H9 (cell line): Measurements from ENCODE around the gene PHACTR1. TPM values are rescaled to one million over a fixed set of nuclear protein-coding genes. Genes with fewer than 3 reads are reported as not detected.
A peak's percentile ranks its signal among the peaks of the same experiment; 100 is the strongest.

Experiments used
- DNase-seq: peaks from one replicate; pipeline ENCODE4 v3.0.0-alpha.2; 2017
- H2AFZ ChIP-seq: one replicate; pipeline ENCODE4 v1.6.1; 2013; ENCODE audit warnings: mild to moderate bottlenecking, low read length, control low read depth, moderate library complexity
- H2AK5ac ChIP-seq: 2 replicates; pipeline ENCODE4 v1.6.1; 2013; ENCODE audit warnings: low read length, control low read depth, mixed read lengths; ENCODE audit not compliant: insufficient read length
- H2BK120ac ChIP-seq: one replicate; pipeline ENCODE4 v1.6.1; 2013; ENCODE audit warnings: low read depth, mild to moderate bottlenecking, low read length, control low read depth, inconsistent platforms; ENCODE audit not compliant: poor library complexity, severe bottlenecking
- H2BK12ac ChIP-seq: 2 replicates; pipeline ENCODE4 v1.6.1; 2013; ENCODE audit warnings: low read length, control low read depth, mixed read lengths, low read depth; ENCODE audit not compliant: insufficient read length
- H2BK15ac ChIP-seq: 2 replicates; pipeline ENCODE4 v1.6.1; 2013; ENCODE audit warnings: low read depth, low read length, control low read depth
- H2BK20ac ChIP-seq: one replicate; pipeline ENCODE4 v1.6.1; 2013; ENCODE audit warnings: low read depth, mild to moderate bottlenecking, low read length, control low read depth, inconsistent platforms; ENCODE audit not compliant: poor library complexity, severe bottlenecking
- H2BK5ac ChIP-seq: 2 replicates; pipeline ENCODE4 v1.6.1; 2013; ENCODE audit warnings: low read length, control low read depth, mixed read lengths; ENCODE audit not compliant: insufficient read length
- H3K14ac ChIP-seq: 2 replicates; pipeline ENCODE4 v1.6.1; 2013; ENCODE audit warnings: low read length, control low read depth; ENCODE audit not compliant: insufficient read depth
- H3K18ac ChIP-seq: 2 replicates; pipeline ENCODE4 v1.6.1; 2013; ENCODE audit warnings: low read depth, mild to moderate bottlenecking, mixed read lengths, low read length, control low read depth; ENCODE audit not compliant: insufficient read length
- H3K23ac ChIP-seq: 2 replicates; pipeline ENCODE4 v1.6.1; 2013; ENCODE audit warnings: low read length, control low read depth, mixed read lengths, low read depth; ENCODE audit not compliant: insufficient read length
- H3K23me2 ChIP-seq: 2 replicates; pipeline ENCODE4 v1.6.1; 2013; ENCODE audit warnings: low read depth, mild to moderate bottlenecking, mixed read lengths, low read length, control low read depth; ENCODE audit not compliant: insufficient read length, poor library complexity, severe bottlenecking
- H3K27ac ChIP-seq: 2 replicates; pipeline ENCODE4 v1.5.1; 2013; ENCODE audit warnings: low read length, control low read depth, mixed read lengths, low read depth; ENCODE audit not compliant: insufficient read length
- H3K27me3 ChIP-seq: 2 replicates; pipeline ENCODE4 v1.6.1; 2013; ENCODE audit warnings: low read length, control low read depth, inconsistent platforms; ENCODE audit not compliant: insufficient read depth
- H3K4ac ChIP-seq: 2 replicates; pipeline ENCODE4 v1.6.1; 2013; ENCODE audit warnings: low read depth, mild to moderate bottlenecking, control low read depth, inconsistent platforms, low read length, moderate library complexity
- H3K4me1 ChIP-seq: 2 replicates; pipeline ENCODE4 v1.6.1; 2013; ENCODE audit warnings: low read length, control low read depth, inconsistent platforms; ENCODE audit not compliant: insufficient read depth
- H3K4me2 ChIP-seq: 2 replicates; pipeline ENCODE4 v1.6.1; 2013; ENCODE audit warnings: low read length, control low read depth, mixed read lengths; ENCODE audit not compliant: insufficient read length, insufficient read depth
- H3K56ac ChIP-seq: 2 replicates; pipeline ENCODE4 v1.6.1; 2013; ENCODE audit warnings: low read depth, mild to moderate bottlenecking, mixed read lengths, low read length, control low read depth; ENCODE audit not compliant: insufficient read length
- H3K79me1 ChIP-seq: 2 replicates; pipeline ENCODE4 v1.6.1; 2013; ENCODE audit warnings: low read depth, mild to moderate bottlenecking, moderate library complexity, low read length, control low read depth, inconsistent platforms; ENCODE audit not compliant: insufficient read depth, poor library complexity, severe bottlenecking
- H3K79me2 ChIP-seq: 2 replicates; pipeline ENCODE4 v1.6.1; 2013; ENCODE audit warnings: low read length, control low read depth, inconsistent platforms; ENCODE audit not compliant: insufficient read depth
- H3K9ac ChIP-seq: 2 replicates; pipeline ENCODE4 v1.6.1; 2013; ENCODE audit warnings: low read length, control low read depth, mixed read lengths; ENCODE audit not compliant: insufficient read length; ENCODE audit errors: extremely low read depth
- H3K9me3 ChIP-seq: one replicate; pipeline ENCODE4 v1.6.1; 2013; ENCODE audit warnings: low read depth, low read length, inconsistent platforms; ENCODE audit not compliant: control insufficient read depth
- H3T11ph ChIP-seq: one replicate; pipeline ENCODE4 v1.6.1; 2013; ENCODE audit warnings: mild to moderate bottlenecking, low read length, control low read depth, inconsistent platforms
- H4K20me1 ChIP-seq: one replicate; pipeline ENCODE4 v1.6.1; 2013; ENCODE audit not compliant: control insufficient read depth, insufficient read length, insufficient read depth
- H4K5ac ChIP-seq: 2 replicates; pipeline ENCODE4 v1.6.1; 2013; ENCODE audit warnings: low read depth, mild to moderate bottlenecking, mixed read lengths, low read length, control low read depth; ENCODE audit not compliant: insufficient read length
- H4K8ac ChIP-seq: replicated peaks from 2 replicates; pipeline ENCODE4 v1.6.1; 2013; ENCODE audit warnings: low read length, control low read depth, mixed read lengths, low read depth; ENCODE audit not compliant: insufficient read length
- H4K91ac ChIP-seq: 2 replicates; pipeline ENCODE4 v1.6.1; 2013; ENCODE audit warnings: low read depth, mild to moderate bottlenecking, moderate library complexity, mixed read lengths, low read length, control low read depth; ENCODE audit not compliant: insufficient read length
- H3K27ac Mint-ChIP-seq, 3 experiments: 2 replicates in 2 of 3; 3 replicates in 1 of 3; pipeline ENCODE4 v1.8.0; 2020 to 2021; ENCODE audit warnings: mixed read lengths in 3 of 3, mild to moderate bottlenecking in 1 of 3, moderate library complexity in 1 of 3
- H3K27me3 Mint-ChIP-seq: 2 replicates; pipeline ENCODE4 v1.8.0; 2021; ENCODE audit warnings: low read depth, mild to moderate bottlenecking, moderate library complexity, mixed read lengths
- H3K36me3 Mint-ChIP-seq, 3 experiments: 2 replicates in 2 of 3; 3 replicates in 1 of 3; pipeline ENCODE4 v1.8.0; 2020 to 2021; ENCODE audit warnings: low read depth in 3 of 3, mixed read lengths in 3 of 3; ENCODE audit not compliant: insufficient read depth in 1 of 3
- H3K4me1 Mint-ChIP-seq, 2 experiments: 2 replicates each; pipeline ENCODE4 v1.8.0; 2020; ENCODE audit warnings: mixed read lengths in 2 of 2
- H3K4me3 Mint-ChIP-seq, 2 experiments: 2 replicates in 1 of 2; 3 replicates in 1 of 2; pipeline ENCODE4 v1.8.0; 2020 to 2021; ENCODE audit warnings: mild to moderate bottlenecking in 2 of 2, mixed read lengths in 2 of 2, moderate library complexity in 1 of 2
- H3K9me3 Mint-ChIP-seq, 2 experiments: 2 replicates in 1 of 2; 3 replicates in 1 of 2; pipeline ENCODE4 v1.8.0; 2020; ENCODE audit warnings: mild to moderate bottlenecking in 2 of 2, mixed read lengths in 2 of 2, moderate library complexity in 1 of 2
- WGBS: extraction: QIAGEN DNeasy Blood & Tissue Kit; methylation state at CpG from one replicate; pipeline ENCODE4 v1.1.7; 2013; ENCODE audit warnings: missing lambda C conversion rate, low lambda C conversion rate, mixed read lengths; ENCODE audit not compliant: insufficient read length; ENCODE audit errors: extremely low coverage; 5-methylcytosine and 5-hydroxymethylcytosine counted together
- total RNA-seq: library from RNA; stranded (reverse); gene quantifications from 2 replicates; pipeline ENCODE4 v1.2.1, GENCODE V29; 2021
- TF ChIP-seq, protein P1 (sequence below): fragments of 200-600 bp; sonication (generic); conservative IDR thresholded peaks from 3 replicates; pipeline ENCODE4 v1.8.0; 2021; ENCODE audit warnings: antibody characterized with exemption, mild to moderate bottlenecking

The PHACTR1 gene
- total RNA-seq, 1 experiment from 2014 or later = 15.9 TPM

DNA sequence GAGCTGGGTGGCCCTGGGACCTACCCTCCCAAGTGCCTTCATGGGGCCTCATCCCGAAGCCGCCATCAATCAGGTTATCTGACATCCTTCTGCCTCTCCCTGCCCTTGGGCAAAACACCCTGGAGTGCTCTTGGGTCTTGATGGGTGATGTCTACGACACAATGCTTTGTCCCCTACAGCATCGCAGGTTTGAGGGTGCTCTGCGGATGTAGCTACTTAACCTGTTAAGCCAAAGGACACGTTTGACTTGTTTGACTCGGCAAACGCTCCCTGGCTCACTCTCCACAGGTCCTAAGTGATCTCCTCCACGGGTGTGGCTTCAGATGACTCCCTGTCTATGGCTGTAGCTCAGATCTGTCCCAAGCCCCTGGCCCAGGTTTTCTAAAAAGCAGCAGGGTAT, 576.2 kb downstream of the PHACTR1 start:
- Histone ChIP-seq H2AK5ac (no peak overlapping the region), H3K4me1 (no peaks in the 10 kb centered on the region), H2BK12ac (no peak overlapping the region), H3K14ac (no peak overlapping the region), H3K4me2 (no peak overlapping the region), H3K56ac (no peak overlapping the region), H3K27me3 (no peaks in the 10 kb centered on the region), H3T11ph (no peak overlapping the region), H3K23me2 (no peaks in the 10 kb centered on the region), H3K79me2 (no peaks in the 10 kb centered on the region), H4K91ac (no peak overlapping the region), H3K9ac (no peak overlapping the region), H2BK15ac (no peak overlapping the region), H3K18ac (no peak overlapping the region), H3K9me3 (peaks cover under 1% of the 10 kb centered on the region), H2BK5ac (no peak overlapping the region), H3K23ac (no peak overlapping the region), H3K79me1 (no peaks in the 10 kb centered on the region), H3K27ac (no peak overlapping the region), H4K5ac (no peak overlapping the region), H2AFZ (no peak overlapping the region), H4K20me1 (no peaks in the 10 kb centered on the region), H2BK120ac (no peak overlapping the region), H4K8ac (no peak overlapping the region), H2BK20ac (no peak overlapping the region), H3K4ac (no peak overlapping the region)
- Mint-ChIP-seq H3K4me1 (peaks cover 0 to 3% of the 10 kb centered on the region in 2 experiments; a peak in 1 of 4 replicates), H3K36me3 (peaks cover 42 to 72% (median 70%) of the 10 kb centered on the region in 3 experiments; a peak in 6 of 7 replicates), H3K4me3 (no peak overlapping the region), H3K27ac (peak overlapping the region in 1 of 3 experiments; percentile 86; a peak in 3 of 7 replicates), H3K9me3 (peaks cover 4 to 12% of the 10 kb centered on the region in 2 experiments; a peak in 3 of 5 replicates), H3K27me3 (no peaks in the 10 kb centered on the region)
- no CpG with 5 or more reads among the region's 9 CpGs for WGBS
- peak; percentile 17 for DNase-seq
- TF ChIP-seq, protein P1, sequence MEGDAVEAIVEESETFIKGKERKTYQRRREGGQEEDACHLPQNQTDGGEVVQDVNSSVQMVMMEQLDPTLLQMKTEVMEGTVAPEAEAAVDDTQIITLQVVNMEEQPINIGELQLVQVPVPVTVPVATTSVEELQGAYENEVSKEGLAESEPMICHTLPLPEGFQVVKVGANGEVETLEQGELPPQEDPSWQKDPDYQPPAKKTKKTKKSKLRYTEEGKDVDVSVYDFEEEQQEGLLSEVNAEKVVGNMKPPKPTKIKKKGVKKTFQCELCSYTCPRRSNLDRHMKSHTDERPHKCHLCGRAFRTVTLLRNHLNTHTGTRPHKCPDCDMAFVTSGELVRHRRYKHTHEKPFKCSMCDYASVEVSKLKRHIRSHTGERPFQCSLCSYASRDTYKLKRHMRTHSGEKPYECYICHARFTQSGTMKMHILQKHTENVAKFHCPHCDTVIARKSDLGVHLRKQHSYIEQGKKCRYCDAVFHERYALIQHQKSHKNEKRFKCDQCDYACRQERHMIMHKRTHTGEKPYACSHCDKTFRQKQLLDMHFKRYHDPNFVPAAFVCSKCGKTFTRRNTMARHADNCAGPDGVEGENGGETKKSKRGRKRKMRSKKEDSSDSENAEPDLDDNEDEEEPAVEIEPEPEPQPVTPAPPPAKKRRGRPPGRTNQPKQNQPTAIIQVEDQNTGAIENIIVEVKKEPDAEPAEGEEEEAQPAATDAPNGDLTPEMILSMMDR = no peak
